Ovary (tissue), 3 donors: ENCODE results near the gene DAB2IP.

Experiments used
- CTCF ChIP-seq, 3 donors: fragments of 450-650 bp in 2 of 3; fragments of 200-600 bp in 1 of 3; IDR thresholded peaks; one replicate each; pipeline versions ENCODE4 v1.5.1 to v1.8.0; 2016 to 2022; ENCODE audit warnings: antibody characterized with exemption in 3 of 3, mild to moderate bottlenecking in 1 of 3
- POLR2A ChIP-seq: fragments of 450-650 bp; IDR thresholded peaks from one replicate; pipeline ENCODE4 v1.6.1; 2017; ENCODE audit warnings: antibody characterized with exemption, mild to moderate bottlenecking, moderate library complexity
- donor health status: DM: no; HTN: no; CAD: no.

DNA sequence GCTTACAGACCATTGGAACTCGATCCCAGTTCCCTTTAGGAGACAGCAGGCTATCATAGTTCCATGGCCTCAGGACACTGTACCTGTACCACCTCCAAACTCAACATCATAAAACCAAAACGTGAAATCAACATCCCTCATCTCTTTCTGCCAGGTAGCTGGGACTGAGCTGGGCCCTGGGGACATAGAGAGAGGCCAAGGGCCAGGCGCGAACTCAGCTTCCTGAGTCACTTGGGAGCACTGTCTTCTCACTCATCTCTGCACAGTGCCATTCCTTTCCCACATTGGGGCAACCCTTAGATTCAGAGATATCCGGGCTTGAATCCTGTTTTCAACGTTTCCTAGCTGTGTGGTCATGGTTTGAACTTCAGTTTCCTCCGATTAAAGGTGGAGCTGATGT is 12.2 kb downstream of the DAB2IP start:
- TF ChIP-seq CTCF (IDR thresholded peaks at IDR 0.05) (no peak), POLR2A (no peak)
